Hepatocyte (in vitro differentiated cells): Measurements from ENCODE around the gene TMEM150A.

Source experiments
- CTCF ChIP-seq: fragments of 200-600 bp; sonication (generic); IDR thresholded peaks from 2 replicates; pipeline ENCODE4 v1.5.1; 2016; ENCODE audit warnings: antibody characterized with exemption, mild to moderate bottlenecking; ENCODE audit not compliant: poor library complexity
- EZH2 ChIP-seq: fragments of 200-600 bp; sonication (generic); IDR thresholded peaks from 2 replicates; pipeline ENCODE4 v1.6.1; 2016; ENCODE audit warnings: antibody characterized with exemption, mild to moderate bottlenecking, borderline replicate concordance

GRCh38 chr2:85588645-85589044 is 13.9 kb downstream of the TMEM150A start:
- TF ChIP-seq CTCF (no peak), EZH2 (no peak)
